Kidney glomerular epithelial cell (primary cell): ENCODE data around the gene SPATA31D1.

Experiments used
- DNase-seq: peaks from one replicate; lab custom pipeline; 2025; lab: John Stamatoyannopoulos, UW

The SPATA31D1 gene

GRCh38 chr9:82022121-82022520 is 33.5 kb downstream of the SPATA31D1 start:
- DNase-seq = no peak

DNA sequence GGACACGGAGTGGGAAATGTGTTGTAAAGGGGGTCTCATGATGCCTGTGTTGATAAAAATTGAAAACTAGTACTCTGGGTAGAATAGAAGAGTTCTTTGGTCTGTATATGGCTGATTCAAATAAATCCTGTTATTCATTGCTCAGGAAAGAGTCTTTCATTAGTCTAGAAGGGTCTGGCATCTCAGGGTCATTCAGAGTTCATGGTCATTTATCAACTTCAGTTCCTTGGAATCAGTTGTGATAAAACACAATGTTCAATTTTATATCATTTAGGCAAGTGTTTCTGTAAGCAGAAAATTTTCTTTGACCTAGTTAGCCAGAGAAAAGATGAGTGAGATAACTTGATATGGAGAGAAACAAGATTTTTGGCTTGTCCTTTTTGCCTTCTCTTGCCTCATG is 36.3 kb downstream of the SPATA31D1 start:
- DNase-seq = no peak

DNA sequence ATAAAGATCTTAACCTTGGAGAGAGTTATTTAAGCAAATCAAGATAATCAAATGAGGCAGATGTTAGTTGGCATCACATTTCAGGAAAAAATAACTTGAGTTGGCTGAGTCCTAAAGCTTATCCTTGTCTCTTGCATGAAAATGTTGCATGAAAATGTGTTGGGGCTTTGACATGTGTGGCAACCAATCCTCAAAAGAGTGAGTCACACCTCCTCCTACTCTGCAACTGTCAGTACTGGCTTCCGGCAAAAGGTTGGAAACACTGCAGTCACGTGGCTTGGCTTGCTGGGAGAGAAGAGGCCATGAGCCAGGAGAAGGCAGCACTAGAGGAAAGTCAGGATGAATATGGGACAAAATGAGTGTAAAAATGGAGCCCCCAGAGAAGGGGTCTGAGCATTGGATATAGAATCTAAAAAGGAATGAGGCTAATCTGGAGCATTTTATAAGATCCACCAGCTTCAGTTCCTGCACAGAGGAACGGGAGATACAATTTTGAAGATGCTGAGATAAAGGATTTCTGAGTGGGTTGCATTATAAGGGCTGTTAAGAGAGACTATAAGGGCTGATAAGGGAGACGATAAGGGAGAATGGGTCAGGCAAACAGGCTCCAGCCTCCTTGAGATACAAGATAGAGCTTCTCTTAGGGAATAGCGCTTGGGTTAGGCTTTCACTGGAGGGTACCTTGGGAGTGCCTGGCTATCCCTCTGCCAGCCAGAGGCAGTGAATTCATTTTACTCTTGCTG is 43.1 kb downstream of the SPATA31D1 start:
- peak; percentile 35 for DNase-seq

DNA sequence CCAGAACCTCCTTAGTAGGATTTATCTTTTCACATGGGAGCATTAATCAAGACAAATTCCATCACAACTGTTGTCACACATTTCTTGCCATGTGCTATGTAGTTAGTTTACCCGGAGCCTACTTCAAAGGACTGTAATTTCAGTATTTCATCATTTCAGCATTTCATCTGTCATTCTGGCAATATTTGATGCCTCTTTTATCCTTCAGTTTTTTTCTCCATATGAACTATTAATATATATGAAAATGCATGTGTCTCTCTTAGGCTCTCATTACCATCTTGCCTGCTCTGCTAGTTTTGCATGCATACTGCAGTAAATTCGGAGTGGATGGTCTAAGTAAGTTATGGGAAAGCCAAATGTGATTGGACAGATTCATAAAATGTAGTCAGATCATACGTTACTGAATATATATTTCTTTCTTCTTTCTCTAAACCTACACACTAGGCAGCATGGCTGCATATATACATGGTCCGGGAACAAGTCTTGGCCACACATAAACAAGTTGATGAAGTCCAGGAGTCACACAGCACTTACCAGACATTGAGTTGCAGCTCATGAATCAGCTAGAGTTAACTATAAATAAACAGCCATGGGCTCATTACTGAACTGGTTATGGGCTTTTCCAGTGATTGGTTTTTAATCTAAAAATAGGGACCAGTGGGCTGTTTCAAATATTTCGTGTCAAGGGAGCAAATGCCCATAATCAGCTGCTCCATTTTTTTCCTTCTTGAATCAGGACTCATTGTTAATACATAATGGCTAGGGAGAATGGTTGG is 46.6 kb downstream of the SPATA31D1 start:
- DNase-seq = no peak

DNA sequence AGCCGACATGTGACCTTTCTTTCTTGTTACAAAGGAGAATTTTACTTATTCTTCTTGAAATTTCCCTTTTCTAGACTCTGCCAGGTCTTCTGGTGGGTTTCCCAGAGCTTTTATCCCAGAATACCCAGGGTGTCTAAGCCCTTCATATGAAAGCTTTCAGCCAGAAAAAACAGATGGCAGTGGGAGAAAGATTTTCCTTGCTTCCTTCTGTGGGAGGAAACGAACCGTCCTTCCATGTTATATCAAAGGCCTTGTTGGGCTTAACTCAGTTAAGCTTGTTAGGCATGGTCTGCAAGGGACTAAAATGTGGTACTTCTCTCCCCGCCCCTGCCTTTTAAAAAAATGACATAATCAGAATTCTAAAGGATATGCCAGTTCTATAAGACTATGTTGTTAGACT is 47.5 kb downstream of the SPATA31D1 start:
- no peak for DNase-seq

DNA sequence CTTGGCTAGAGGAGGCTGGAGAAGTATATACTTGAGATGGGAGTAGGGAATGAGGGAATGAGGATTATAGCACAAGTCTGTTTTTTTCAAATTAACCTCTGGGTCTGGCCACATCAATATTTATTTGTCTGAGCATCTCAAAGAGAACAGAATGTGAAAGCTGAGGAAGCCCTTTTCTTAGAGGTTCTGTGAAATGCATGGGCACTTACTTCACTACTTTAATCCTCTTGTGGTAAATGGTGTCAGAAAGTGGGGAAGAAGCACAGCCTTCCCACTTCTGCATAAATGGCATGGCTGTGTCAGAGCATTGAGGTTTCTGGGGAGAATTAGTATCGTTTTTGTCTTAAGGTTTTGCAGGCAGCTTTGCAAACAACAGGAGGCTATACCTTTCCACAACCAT is 48.6 kb downstream of the SPATA31D1 start:
- no peak for DNase-seq

- DNase-seq = no peak
These were observed 50.3 kb downstream of the SPATA31D1 start for GRCh38 chr9:82038897-82039296.
